ENCODE results near the gene BTBD19.
"Not testable (repeated sequence)": the region's sequence is repeated elsewhere in the genome, so short reads cannot be mapped to it uniquely, and the experiment has no call there.

Gene BTBD19

DNA sequence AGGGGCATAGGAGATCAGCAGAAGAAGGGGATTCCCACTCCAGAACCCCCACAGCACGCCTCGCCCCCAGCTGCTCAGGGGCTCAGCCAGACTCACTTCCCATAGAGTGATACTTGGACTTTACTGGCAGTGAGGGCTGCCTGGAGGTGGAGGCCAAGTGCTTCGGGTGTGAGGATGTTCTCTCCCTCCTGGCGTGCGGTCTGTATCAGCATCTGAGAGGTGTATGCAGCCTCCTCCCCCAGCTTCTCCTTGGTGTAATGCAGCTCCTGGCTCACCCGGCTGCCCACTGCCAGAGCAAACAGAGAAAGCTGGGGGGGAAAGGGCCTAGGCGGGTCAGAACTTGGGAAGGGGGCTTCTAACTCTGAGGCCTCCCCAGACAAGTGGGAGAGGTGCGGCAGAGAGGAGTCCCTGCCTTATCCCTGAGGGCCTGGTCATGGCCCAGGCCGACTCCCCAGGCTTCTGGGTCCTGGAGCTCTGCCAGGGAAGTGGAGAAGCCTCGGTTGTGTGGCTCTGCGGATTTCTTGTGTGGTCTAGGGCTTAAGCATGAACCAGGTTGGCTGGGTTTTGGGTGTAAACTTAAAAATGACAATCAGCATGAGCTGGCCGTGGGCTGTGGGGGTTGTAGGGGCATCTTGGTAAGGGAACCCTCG lies 23.9 kb downstream of the BTBD19 start:
- TF ChIP-seq, protein P1, sequence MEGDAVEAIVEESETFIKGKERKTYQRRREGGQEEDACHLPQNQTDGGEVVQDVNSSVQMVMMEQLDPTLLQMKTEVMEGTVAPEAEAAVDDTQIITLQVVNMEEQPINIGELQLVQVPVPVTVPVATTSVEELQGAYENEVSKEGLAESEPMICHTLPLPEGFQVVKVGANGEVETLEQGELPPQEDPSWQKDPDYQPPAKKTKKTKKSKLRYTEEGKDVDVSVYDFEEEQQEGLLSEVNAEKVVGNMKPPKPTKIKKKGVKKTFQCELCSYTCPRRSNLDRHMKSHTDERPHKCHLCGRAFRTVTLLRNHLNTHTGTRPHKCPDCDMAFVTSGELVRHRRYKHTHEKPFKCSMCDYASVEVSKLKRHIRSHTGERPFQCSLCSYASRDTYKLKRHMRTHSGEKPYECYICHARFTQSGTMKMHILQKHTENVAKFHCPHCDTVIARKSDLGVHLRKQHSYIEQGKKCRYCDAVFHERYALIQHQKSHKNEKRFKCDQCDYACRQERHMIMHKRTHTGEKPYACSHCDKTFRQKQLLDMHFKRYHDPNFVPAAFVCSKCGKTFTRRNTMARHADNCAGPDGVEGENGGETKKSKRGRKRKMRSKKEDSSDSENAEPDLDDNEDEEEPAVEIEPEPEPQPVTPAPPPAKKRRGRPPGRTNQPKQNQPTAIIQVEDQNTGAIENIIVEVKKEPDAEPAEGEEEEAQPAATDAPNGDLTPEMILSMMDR (conservative IDR thresholded peaks at IDR 0.05; ENCODE audit: low read depth, low read length): no peak
- no peak overlapping the region for H3K4me3 ChIP-seq (ENCODE audit: low read depth, low read length)
- no peak for DNase-seq (ENCODE audit: low read depth)

- H3K4me3 ChIP-seq (ENCODE audit: low read depth, low read length): no peak overlapping the region
- TF ChIP-seq, protein P1 (conservative IDR thresholded peaks at IDR 0.05; ENCODE audit: low read depth, low read length): no peak
- no peak for DNase-seq (ENCODE audit: low read depth)
Measured at GRCh38 chr1:44834328-44834727, 26.0 kb downstream of the BTBD19 start.

GRCh38 chr1:44835738-44836675 lies 27.7 kb downstream of the BTBD19 start:
- TF ChIP-seq, protein P1 (conservative IDR thresholded peaks at IDR 0.05; ENCODE audit: low read depth, low read length): peak; percentile 96
- DNase-seq (ENCODE audit: low read depth): peak; percentile 92
- no peak overlapping the region for H3K4me3 ChIP-seq (ENCODE audit: low read depth, low read length)

GRCh38 chr1:44838294-44838693 lies 30.0 kb downstream of the BTBD19 start:
- not testable (repeated sequence) for H3K4me3 ChIP-seq (ENCODE audit: low read depth, low read length); DNase-seq (ENCODE audit: low read depth)

DNA sequence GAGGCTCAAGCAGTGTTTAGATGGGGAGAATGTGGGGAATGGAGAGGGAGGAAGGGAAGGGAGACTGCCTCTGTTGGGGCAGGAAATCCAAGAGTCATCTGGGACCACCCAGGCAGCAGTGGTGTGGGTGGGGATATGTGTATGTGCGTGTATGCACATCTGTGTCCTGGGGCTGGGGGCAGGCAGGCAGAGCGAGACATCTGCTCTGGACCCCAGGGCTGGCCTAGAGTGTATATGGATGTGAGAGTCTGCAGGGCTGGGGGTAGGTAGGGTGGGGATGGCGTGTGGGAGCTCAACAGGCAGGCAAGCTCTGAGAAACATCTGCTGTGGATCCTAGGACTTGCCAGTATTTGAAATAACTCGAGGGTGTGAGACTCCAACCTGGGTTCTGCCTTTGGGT lies 31.3 kb downstream of the BTBD19 start:
- no peak for DNase-seq (ENCODE audit: low read depth)
- TF ChIP-seq, protein P1 (conservative IDR thresholded peaks at IDR 0.05; ENCODE audit: low read depth, low read length): no peak
- no peak overlapping the region for H3K4me3 ChIP-seq (ENCODE audit: low read depth, low read length)

- H3K4me3 ChIP-seq (ENCODE audit: low read depth, low read length): peak overlapping the region; percentile 64
- no peak for DNase-seq (ENCODE audit: low read depth)
- TF ChIP-seq, protein P1 (conservative IDR thresholded peaks at IDR 0.05; ENCODE audit: low read depth, low read length): no peak
Measured at GRCh38 chr1:44842486-44842861, 34.2 kb downstream of the BTBD19 start.

GRCh38 chr1:44842862-44843655 lies 34.7 kb downstream of the BTBD19 start, which contains the start of gene PTCH2:
Gene PTCH2 (minus strand): TSS chr1:44843253. CDS start chr1:44842932, 321 bp downstream.
- TF ChIP-seq, protein P1 (conservative IDR thresholded peaks at IDR 0.05; ENCODE audit: low read depth, low read length): no peak
- peak within 1 kb of the TSS; percentile 64 for H3K4me3 ChIP-seq (ENCODE audit: low read depth, low read length)
- DNase-seq (ENCODE audit: low read depth): peak; percentile 67

All from choroid plexus epithelial cell (primary cell).